22Rv1 (cell line): ENCODE measurements around the gene USP5.

Experiments
- ZFX ChIP-seq: fragments of 450-650 bp; IDR thresholded peaks from 2 replicates; pipeline ENCODE4 v1.6.1; 2017; ENCODE audit warnings: antibody characterized with exemption, borderline replicate concordance
- TF ChIP-seq, protein P1 (sequence below): fragments of 450-650 bp; IDR thresholded peaks from 2 replicates; pipeline ENCODE4 v1.5.1; 2017; ENCODE audit warnings: mild to moderate bottlenecking

DNA sequence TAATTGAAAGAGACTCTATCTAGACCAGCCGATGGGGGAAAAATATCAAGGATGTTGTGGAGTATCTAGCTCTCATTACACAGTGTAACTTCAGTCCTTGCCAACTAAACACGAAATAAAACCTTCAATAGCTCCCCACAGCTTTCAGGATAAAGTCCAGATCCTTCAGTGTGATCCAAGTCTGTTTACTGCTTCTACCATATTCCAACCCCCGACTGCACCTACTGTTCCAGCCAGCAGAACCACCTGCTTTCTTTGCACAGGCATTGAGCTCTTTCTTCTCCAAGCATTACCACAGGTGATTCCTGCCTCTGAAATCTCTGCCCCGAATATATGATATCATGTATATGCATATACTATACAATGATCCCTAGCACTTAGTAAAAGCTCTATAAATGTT is 50.5 kb downstream of the USP5 start:
- TF ChIP-seq, protein P1, sequence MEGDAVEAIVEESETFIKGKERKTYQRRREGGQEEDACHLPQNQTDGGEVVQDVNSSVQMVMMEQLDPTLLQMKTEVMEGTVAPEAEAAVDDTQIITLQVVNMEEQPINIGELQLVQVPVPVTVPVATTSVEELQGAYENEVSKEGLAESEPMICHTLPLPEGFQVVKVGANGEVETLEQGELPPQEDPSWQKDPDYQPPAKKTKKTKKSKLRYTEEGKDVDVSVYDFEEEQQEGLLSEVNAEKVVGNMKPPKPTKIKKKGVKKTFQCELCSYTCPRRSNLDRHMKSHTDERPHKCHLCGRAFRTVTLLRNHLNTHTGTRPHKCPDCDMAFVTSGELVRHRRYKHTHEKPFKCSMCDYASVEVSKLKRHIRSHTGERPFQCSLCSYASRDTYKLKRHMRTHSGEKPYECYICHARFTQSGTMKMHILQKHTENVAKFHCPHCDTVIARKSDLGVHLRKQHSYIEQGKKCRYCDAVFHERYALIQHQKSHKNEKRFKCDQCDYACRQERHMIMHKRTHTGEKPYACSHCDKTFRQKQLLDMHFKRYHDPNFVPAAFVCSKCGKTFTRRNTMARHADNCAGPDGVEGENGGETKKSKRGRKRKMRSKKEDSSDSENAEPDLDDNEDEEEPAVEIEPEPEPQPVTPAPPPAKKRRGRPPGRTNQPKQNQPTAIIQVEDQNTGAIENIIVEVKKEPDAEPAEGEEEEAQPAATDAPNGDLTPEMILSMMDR, result no peak
- TF ChIP-seq ZFX, result no peak
